Ascending aorta (tissue), 2 donors: Measurements from ENCODE around the gene UCP2. TPM values are rescaled to one million over a fixed set of nuclear protein-coding genes. Genes with fewer than 3 reads are reported as not detected.

Experiments
- DNase-seq, 2 donors: peaks; one replicate each; pipeline ENCODE4 v3.0.0-alpha.2; 2019; ENCODE audit warnings: low spot score in 2 of 2
- H3K27ac ChIP-seq, 2 donors: fragments of 200-600 bp; sonication (generic); one replicate each; pipeline ENCODE4 v1.5.1; 2016 to 2017; ENCODE audit warnings: mild to moderate bottlenecking in 1 of 2
- H3K27me3 ChIP-seq: fragments of 200-600 bp; sonication (generic); one replicate; pipeline ENCODE4 v1.5.1; 2017
- H3K36me3 ChIP-seq, 2 donors: fragments of 200-600 bp; sonication (generic); one replicate each; pipeline ENCODE4 v1.5.1; 2016
- H3K4me1 ChIP-seq, 2 donors: fragments of 200-600 bp; sonication (generic); one replicate each; pipeline ENCODE4 v1.5.1; 2016 to 2017; ENCODE audit warnings: mild to moderate bottlenecking in 1 of 2
- H3K4me3 ChIP-seq, 2 donors: fragments of 200-600 bp; sonication (generic); one replicate each; pipeline ENCODE4 v1.5.1; 2016 to 2017; ENCODE audit warnings: mild to moderate bottlenecking in 1 of 2
- H3K9me3 ChIP-seq, 2 donors: fragments of 200-600 bp; sonication (generic); one replicate each; pipeline ENCODE4 v1.5.1; 2016
- intact Hi-C: fragments of 100-400 bp; cut with DNase I; formaldehyde crosslinking; loops from one replicate; pipeline ENCODE4 v1.15.1; 2023
- total RNA-seq: library from RNA; depleted of rRNA; stranded (reverse); fragments of >200 nt; gene quantifications from one replicate; pipeline ENCODE4 v1.1.0, GENCODE V29; 2016
- TF ChIP-seq, protein P1 (sequence below), 3 experiments: fragments of 200-600 bp in 2 of 3; fragments of 450-650 bp in 1 of 3; sonication (generic) in 2 of 3; IDR thresholded peaks; one replicate each; pipeline ENCODE4 v1.5.1; 2016 to 2019; ENCODE audit warnings: antibody characterized with exemption in 3 of 3, mild to moderate bottlenecking in 1 of 3, moderate library complexity in 1 of 3

Gene UCP2
- total RNA-seq, 1 donor from 2014 or later: 2.7 TPM

DNA sequence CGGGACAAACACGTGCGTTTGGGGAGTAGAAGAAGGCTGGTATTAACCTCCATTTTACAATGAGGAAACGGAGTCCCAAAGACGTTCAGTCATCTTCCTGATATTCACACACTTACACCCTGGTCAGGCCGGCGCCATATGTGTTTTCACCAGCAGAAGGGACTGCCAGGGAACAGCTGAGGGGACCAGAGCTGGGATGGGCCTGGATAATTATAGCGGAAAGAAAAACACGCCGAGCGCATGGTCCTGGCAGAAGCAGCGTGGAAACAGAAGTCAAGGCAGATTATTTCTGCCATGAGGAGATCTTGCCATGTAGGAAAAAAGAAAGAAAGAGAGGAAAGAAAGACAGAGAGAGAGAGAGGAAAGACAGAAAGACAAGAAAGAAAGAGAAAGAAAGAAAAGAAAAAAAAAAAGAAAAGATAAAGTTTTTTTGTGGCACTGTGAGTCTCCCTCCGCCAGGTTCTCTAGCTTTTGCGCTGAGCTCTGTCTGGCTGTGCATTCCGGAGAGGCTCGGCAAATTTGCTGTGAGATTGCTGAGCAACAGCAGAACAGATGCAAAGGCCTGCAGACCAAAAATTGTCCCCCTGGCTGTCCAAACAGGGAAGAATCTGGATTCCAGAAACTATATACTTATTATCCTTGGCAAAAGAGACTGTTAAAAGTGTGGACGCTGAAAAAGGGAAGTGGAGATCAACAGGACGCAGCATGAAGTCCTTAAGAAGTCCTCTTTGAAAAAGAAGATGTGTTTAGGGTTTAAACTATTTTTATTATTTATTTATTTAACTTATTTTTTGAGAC lies 1.3 kb upstream of the UCP2 start:
- no peaks in the 10 kb centered on the region for H3K36me3 ChIP-seq
- no peaks in the 10 kb centered on the region for H3K27me3 ChIP-seq
- peaks cover 5 to 15% of the 10 kb centered on the region in 2 donors for H3K4me1 ChIP-seq
- no peak for DNase-seq
- H3K9me3 ChIP-seq: no peaks in the 10 kb centered on the region
- TF ChIP-seq, protein P1, sequence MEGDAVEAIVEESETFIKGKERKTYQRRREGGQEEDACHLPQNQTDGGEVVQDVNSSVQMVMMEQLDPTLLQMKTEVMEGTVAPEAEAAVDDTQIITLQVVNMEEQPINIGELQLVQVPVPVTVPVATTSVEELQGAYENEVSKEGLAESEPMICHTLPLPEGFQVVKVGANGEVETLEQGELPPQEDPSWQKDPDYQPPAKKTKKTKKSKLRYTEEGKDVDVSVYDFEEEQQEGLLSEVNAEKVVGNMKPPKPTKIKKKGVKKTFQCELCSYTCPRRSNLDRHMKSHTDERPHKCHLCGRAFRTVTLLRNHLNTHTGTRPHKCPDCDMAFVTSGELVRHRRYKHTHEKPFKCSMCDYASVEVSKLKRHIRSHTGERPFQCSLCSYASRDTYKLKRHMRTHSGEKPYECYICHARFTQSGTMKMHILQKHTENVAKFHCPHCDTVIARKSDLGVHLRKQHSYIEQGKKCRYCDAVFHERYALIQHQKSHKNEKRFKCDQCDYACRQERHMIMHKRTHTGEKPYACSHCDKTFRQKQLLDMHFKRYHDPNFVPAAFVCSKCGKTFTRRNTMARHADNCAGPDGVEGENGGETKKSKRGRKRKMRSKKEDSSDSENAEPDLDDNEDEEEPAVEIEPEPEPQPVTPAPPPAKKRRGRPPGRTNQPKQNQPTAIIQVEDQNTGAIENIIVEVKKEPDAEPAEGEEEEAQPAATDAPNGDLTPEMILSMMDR (IDR thresholded peaks at IDR 0.05): no peak
- H3K27ac ChIP-seq: peak overlapping the region; percentile 84 to 89
- intact Hi-C loops: loop anchor here (2.0 to 5.0 kb wide), 4 partner anchors 107 to 387 kb away; partner anchors contain the start of genes C2CD3, COA4, FAM168A and PAAF1
- peak overlapping the region; percentile 61 to 74 for H3K4me3 ChIP-seq

DNA sequence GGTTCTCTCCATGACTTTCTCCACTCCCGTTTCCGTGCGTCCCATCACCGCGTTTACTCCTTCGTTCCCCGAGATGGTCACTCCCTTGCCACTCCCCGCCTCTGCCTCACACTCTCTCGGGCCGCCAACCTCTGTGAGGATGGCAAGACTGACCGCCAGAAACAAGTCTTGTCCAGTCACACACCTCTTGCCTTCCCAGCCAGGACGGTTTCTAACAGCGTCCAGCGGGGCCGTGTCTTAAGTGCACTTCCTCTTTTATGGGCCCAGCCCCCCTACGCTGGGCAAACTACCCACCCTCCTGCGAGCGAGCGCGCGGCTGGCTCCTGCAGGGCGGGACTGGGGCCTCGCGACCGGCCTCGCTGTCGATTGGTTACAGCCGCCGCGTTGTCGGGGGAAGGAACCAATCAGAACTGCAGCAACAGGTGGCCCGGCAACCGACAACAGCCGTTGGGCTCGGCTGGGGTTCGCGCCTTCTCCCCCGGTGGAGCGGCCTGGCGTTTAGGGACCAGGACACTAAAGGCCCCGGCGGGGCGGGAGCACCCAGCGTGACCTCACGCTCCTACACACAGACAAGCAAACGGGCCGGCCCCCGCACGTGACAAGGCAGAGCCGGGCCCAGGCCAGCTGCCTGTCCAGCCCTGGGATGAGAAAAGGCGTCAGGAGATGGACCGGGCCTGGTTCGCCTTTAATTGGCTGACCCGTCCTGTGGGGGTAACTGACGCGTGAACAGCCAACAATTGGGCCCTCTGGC lies 522 bp upstream of the UCP2 start:
- no peaks in the 10 kb centered on the region for H3K9me3 ChIP-seq
- TF ChIP-seq, protein P1 (IDR thresholded peaks at IDR 0.05): no peak
- H3K27ac ChIP-seq: peak overlapping the region; percentile 84 to 89
- peaks cover 5 to 15% of the 10 kb centered on the region in 2 donors for H3K4me1 ChIP-seq
- peak overlapping the region; percentile 61 to 74 for H3K4me3 ChIP-seq
- no peaks in the 10 kb centered on the region for H3K27me3 ChIP-seq
- intact Hi-C loops: loop anchor here (2.0 to 5.0 kb wide), 4 partner anchors 106 to 386 kb away; partner anchors contain the start of genes C2CD3, COA4, FAM168A and PAAF1
- DNase-seq: peak; percentile 82 to 97
- H3K36me3 ChIP-seq: peaks cover under 1 to 3% of the 10 kb centered on the region in 2 donors

DNA sequence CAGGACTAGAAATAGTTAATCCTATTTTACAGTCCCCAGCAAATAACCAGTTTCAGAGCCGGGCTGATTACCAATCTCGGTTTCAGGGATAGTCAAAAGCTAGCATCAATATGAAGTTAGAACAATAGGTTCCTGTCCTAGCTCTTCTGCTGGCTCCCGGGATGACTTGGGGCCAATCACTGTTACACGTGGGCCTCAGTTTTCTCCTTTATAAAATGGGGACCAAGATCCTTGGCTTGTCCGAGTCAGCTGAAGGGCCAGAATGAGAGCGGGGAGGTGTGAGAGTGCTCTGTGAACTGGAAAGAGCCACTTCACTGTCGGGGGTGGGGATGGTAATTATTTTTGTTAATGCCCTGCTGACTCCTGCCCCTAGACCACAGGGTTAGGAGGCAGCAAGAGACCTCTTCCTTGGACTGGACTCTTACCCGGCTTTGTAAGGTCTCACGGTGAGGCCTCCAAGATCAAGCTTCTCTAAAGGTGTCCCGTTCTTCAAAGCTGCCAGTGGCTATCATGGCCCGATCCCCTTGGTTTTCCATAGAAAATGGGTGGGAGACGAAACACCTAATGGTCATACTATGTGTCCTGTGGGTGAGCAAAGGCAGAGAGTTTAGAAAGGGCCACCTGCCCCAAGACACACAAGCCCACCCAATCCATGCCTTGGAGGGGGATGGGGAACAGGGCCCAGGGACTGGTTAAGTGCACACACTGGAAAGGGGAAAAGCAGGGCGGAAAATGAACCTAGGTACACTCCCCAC lies 1.4 kb downstream of the UCP2 start:
- peaks cover 12 to 22% of the 10 kb centered on the region in 2 donors for H3K36me3 ChIP-seq
- peaks cover 5 to 15% of the 10 kb centered on the region in 2 donors for H3K4me1 ChIP-seq
- no peaks in the 10 kb centered on the region for H3K9me3 ChIP-seq
- intact Hi-C loops: loop anchor here (5.0 kb wide), 1 partner anchor 384 kb away; the partner anchor contains the start of gene FAM168A
- H3K4me3 ChIP-seq: peak overlapping the region in 1 of 2 donors; percentile 74
- H3K27me3 ChIP-seq: no peaks in the 10 kb centered on the region
- TF ChIP-seq, protein P1 (IDR thresholded peaks at IDR 0.05): no peak
- DNase-seq: no peak
- peak overlapping the region; percentile 38 to 84 for H3K27ac ChIP-seq

DNA sequence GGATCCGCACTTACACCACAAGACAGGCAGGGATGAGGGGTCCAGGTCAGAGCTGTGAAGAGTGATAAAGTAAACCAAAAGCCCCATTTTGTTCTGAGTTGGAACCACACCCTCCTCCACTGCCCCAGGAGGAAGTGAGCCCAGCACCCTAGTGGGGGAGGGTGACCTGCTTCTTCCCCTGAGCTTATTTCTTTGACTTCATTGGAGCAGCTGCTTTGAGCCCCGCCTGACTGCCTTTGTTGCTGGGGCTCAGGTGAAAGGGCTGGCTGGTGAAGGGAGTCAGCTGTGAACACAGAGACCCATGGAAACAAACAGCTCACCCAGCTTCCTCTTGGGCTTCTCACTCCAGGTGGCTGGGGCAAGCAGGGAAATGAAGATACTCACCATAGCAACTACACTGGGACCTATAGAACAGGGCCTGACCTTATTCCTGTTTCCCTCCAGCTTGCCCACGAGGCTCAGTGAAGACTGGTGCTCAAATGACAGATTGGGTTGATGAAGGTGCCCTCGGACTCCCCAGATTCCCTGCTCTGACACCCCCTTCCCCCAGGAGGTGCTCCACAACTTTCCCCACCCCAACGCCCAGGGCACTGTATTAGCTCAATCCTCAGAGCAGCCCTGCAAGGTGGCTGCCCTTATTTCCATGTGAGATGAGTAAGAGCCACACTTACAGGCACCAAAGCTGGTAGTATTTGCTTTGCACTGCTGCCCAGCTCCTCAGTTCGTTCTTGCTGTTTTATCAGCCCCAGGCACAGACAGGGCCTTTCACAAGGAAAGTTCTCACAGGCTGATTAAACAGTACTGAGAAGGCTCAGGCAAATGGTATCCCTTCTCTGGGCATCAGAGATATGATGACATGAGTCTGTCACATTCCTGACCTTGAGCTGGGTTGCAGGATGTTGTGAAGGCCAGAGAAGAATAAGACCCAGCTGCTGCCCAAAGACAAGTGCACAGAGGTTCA lies 2.4 kb downstream of the UCP2 start:
- intact Hi-C loops: loop anchor here (5.0 kb wide), 1 partner anchor 383 kb away; the partner anchor contains the start of gene FAM168A
- Histone ChIP-seq H3K4me3 (no peak overlapping the region), H3K27me3 (no peaks in the 10 kb centered on the region), H3K4me1 (peaks cover 5 to 15% of the 10 kb centered on the region in 2 donors), H3K27ac (peak overlapping the region in 1 of 2 donors; percentile 84), H3K36me3 (peaks cover 17 to 30% of the 10 kb centered on the region in 2 donors), H3K9me3 (no peaks in the 10 kb centered on the region)
- TF ChIP-seq, protein P1 (IDR thresholded peaks at IDR 0.05): no peak
- peak; percentile 18 to 73 for DNase-seq
